HepG2 (cell line): ENCODE data around the gene KIF20A. TPM values are rescaled to one million over a fixed set of nuclear protein-coding genes. Genes with fewer than 3 reads are reported as not detected.

Source experiments
- ARNTL ChIP-seq: sonication (generic); formaldehyde crosslinking; IDR thresholded peaks from 2 replicates; pipeline ENCODE4 v1.4.0; 2020; ENCODE audit warnings: mild to moderate bottlenecking, missing genetic modification reagents
- BCL3 ChIP-seq: sonication (generic); formaldehyde crosslinking; IDR thresholded peaks from 2 replicates; pipeline ENCODE4 v1.5.1; 2020; ENCODE audit warnings: mild to moderate bottlenecking, missing genetic modification reagents, moderate library complexity
- CBFB ChIP-seq: sonication (generic); formaldehyde crosslinking; IDR thresholded peaks from 2 replicates; pipeline ENCODE4 v1.4.0; 2020; ENCODE audit warnings: missing genetic modification reagents
- EED ChIP-seq: sonication (generic); formaldehyde crosslinking; IDR thresholded peaks from 2 replicates; pipeline ENCODE4 v1.5.0; 2020; ENCODE audit warnings: mild to moderate bottlenecking, missing genetic modification reagents
- FOXK2 ChIP-seq: fragments of 450-650 bp; IDR thresholded peaks from 2 replicates; pipeline ENCODE4 v1.6.1; 2016
- GATAD1 ChIP-seq: IDR thresholded peaks from 2 replicates; pipeline ENCODE4 v1.6.1; 2016; ENCODE audit warnings: missing genetic modification reagents, missing compliant biosample characterization
- GMEB1 ChIP-seq: sonication (generic); formaldehyde crosslinking; IDR thresholded peaks from 2 replicates; pipeline ENCODE4 v1.5.1; 2020; ENCODE audit warnings: missing genetic modification reagents, mild to moderate bottlenecking, borderline replicate concordance
- GTF2F1 ChIP-seq: fragments of 150-350 bp; IDR thresholded peaks from 2 replicates; pipeline ENCODE4 v1.6.1; 2014; ENCODE audit warnings: low read length
- HOXA3 ChIP-seq: sonication (generic); formaldehyde crosslinking; IDR thresholded peaks from 2 replicates; pipeline ENCODE4 v1.5.0; 2020; ENCODE audit warnings: missing genetic modification reagents
- IRX3 ChIP-seq: sonication (generic); formaldehyde crosslinking; IDR thresholded peaks from 2 replicates; pipeline ENCODE4 v1.8.1; 2023; ENCODE audit warnings: mild to moderate bottlenecking, low read depth, missing genetic modification reagents, borderline replicate concordance
- JUN ChIP-seq: sonication (generic); formaldehyde crosslinking; IDR thresholded peaks from 2 replicates; pipeline ENCODE4 v1.4.0; 2020; ENCODE audit warnings: mild to moderate bottlenecking, missing genetic modification reagents
- KLF12 ChIP-seq: sonication (generic); formaldehyde crosslinking; IDR thresholded peaks from 2 replicates; pipeline ENCODE4 v1.4.0; 2020; ENCODE audit warnings: missing genetic modification reagents, borderline replicate concordance
- MXD4 ChIP-seq: IDR thresholded peaks from 2 replicates; pipeline ENCODE4 v1.6.1; 2016; ENCODE audit warnings: mild to moderate bottlenecking, missing biosample characterization, missing genetic modification reagents
- NR1H2 ChIP-seq: sonication (generic); formaldehyde crosslinking; IDR thresholded peaks from 2 replicates; pipeline ENCODE4 v1.8.1; 2022; ENCODE audit warnings: low read depth, missing genetic modification reagents, borderline replicate concordance
- PHF8 ChIP-seq: sonication (generic); formaldehyde crosslinking; IDR thresholded peaks from 2 replicates; pipeline ENCODE4 v1.5.0; 2020; ENCODE audit warnings: missing genetic modification reagents
- PLSCR1 ChIP-seq: sonication (generic); formaldehyde crosslinking; IDR thresholded peaks from 2 replicates; pipeline ENCODE4 v1.5.0; 2020; ENCODE audit warnings: missing genetic modification reagents, mild to moderate bottlenecking, borderline replicate concordance
- RAD21 ChIP-seq: fragments of 450-650 bp; formaldehyde crosslinking; IDR thresholded peaks from 2 replicates; pipeline ENCODE4 v1.5.0; 2020; ENCODE audit warnings: mild to moderate bottlenecking
- RARG ChIP-seq: sonication (generic); formaldehyde crosslinking; IDR thresholded peaks from 2 replicates; pipeline ENCODE4 v1.4.0; 2020; ENCODE audit warnings: low read depth, mild to moderate bottlenecking, missing genetic modification reagents
- RFX5 ChIP-seq: IDR thresholded peaks from 2 replicates; pipeline ENCODE4 v1.6.1; 2011; ENCODE audit warnings: low read depth, low read length, improper control_type of control experiment
- ZBTB34 ChIP-seq: sonication (generic); formaldehyde crosslinking; IDR thresholded peaks from 2 replicates; pipeline ENCODE4 v1.8.0; 2022; ENCODE audit warnings: mild to moderate bottlenecking, missing genetic modification reagents
- ZMYM4 ChIP-seq: sonication (generic); formaldehyde crosslinking; IDR thresholded peaks from 2 replicates; pipeline ENCODE4 v1.8.1; 2023; ENCODE audit warnings: mild to moderate bottlenecking, missing genetic modification reagents
- ZNF12 ChIP-seq: sonication (generic); formaldehyde crosslinking; IDR thresholded peaks from 2 replicates; pipeline ENCODE4 v1.5.0; 2020; ENCODE audit warnings: missing genetic modification reagents
- ZNF280B ChIP-seq: sonication (generic); formaldehyde crosslinking; IDR thresholded peaks from 2 replicates; pipeline ENCODE4 v1.5.0; 2020; ENCODE audit warnings: missing genetic modification reagents, mild to moderate bottlenecking, borderline replicate concordance
- ZNF510 ChIP-seq: sonication (generic); formaldehyde crosslinking; IDR thresholded peaks from 2 replicates; pipeline ENCODE4 v1.4.0; 2020; ENCODE audit warnings: low read depth, mild to moderate bottlenecking, missing genetic modification reagents
- polyA plus RNA-seq, 8 experiments: library from polyadenylated mRNA; depleted of rRNA in 3 of 8; stranded (reverse) in 7 of 8; unstranded in 1 of 8; fragments of >200 nt; fragmentation: Illumina TruSeq in 4 of 8; extraction: Trizol in 4 of 8; gene quantifications; 2 replicates each; pipeline versions ENCODE4 v1.2.1 to v1.2.3, GENCODE V29; 2011 to 2016; ENCODE audit warnings: low read depth in 4 of 8, missing spikeins in 1 of 8, mixed read lengths in 1 of 8; ENCODE audit not compliant: insufficient read depth in 1 of 8
- total RNA-seq, 5 experiments: library from RNA; depleted of rRNA; stranded (reverse); fragments of >200 nt; fragmentation: Illumina TruSeq; extraction: Trizol; gene quantifications; 2 replicates each; pipeline ENCODE4 v1.2.3, GENCODE V29; 2016; ENCODE audit warnings: low read depth in 1 of 5

KIF20A gene
- total and polyA plus RNA-seq, 2 of the 13 experiments (the other 11 are each of a cell fraction or from before 2014, with no cell fraction given): 17.1 to 66.8 TPM

GRCh38 chr5:138178516-138179276, at the start of gene KIF20A, which contains the start of gene BRD8 (continued):
- TF ChIP-seq PLSCR1 (no peak), ZMYM4 (peak; percentile 63), EED (CRISPR knock-in tag) (no peak), RARG (CRISPR knock-in tag) (no peak), GMEB1 (CRISPR knock-in tag) (peak; percentile 59; the same call in 1 of the 2 replicates), BCL3 (CRISPR knock-in tag) (no peak), IRX3 (CRISPR knock-in tag) (no peak), ZNF12 (no peak), GATAD1 (CRISPR knock-in tag) (peak; percentile 86), KLF12 (CRISPR knock-in tag) (no peak; the same call in 1 of the 2 replicates), NR1H2 (CRISPR knock-in tag) (no peak), JUN (0 out of 2 replicates have a peak, but pooled peaks have one; percentile 8), RAD21 (CRISPR knock-in tag) (no peak), MXD4 (peak; percentile 99), ZNF510 (CRISPR knock-in tag) (no peak), ZBTB34 (CRISPR knock-in tag) (no peak), HOXA3 (peak; percentile 42), PHF8 (CRISPR knock-in tag) (peak; percentile 92), GTF2F1 (no peak), ZNF280B (CRISPR knock-in tag) (0 out of 2 replicates have a peak, but pooled peaks have one; percentile 28), ARNTL (0 out of 2 replicates have a peak, but pooled peaks have one; percentile 38), CBFB (no peak; the same call in 1 of the 2 replicates), RFX5 (0 out of 2 replicates have a peak, but pooled peaks have one; percentile 16), FOXK2 (0 out of 2 replicates have a peak, but pooled peaks have one; percentile 29)
